AG04450 (cell line): ENCODE measurements around the gene SCRT2. TPM values are rescaled to one million over a fixed set of nuclear protein-coding genes. Genes with fewer than 3 reads are reported as not detected.

Experiments
- CTCF ChIA-PET: fragments of 300-600, 350-600 bp; formaldehyde crosslinking; extraction: SDS; loops from one replicate; lab custom pipeline; 2022; ENCODE audit warnings: antibody characterized with exemption, inconsistent platforms; lab: Charles Lee
- POLR2A ChIA-PET: fragments of 350-600 bp; formaldehyde crosslinking; extraction: SDS; loops from one replicate; lab custom pipeline; 2021; ENCODE audit warnings: antibody characterized with exemption, inconsistent platforms; lab: Yijun Ruan, JAX
- DNase-seq: peaks from one replicate; pipeline ENCODE4 v3.0.0-alpha.2; 2011; ENCODE audit warnings: low read depth, low spot score
- H3K27ac ChIP-seq: one replicate; pipeline ENCODE4 v1.5.1; 2012; ENCODE audit warnings: low read depth, low read length, control low read depth
- H3K27me3 ChIP-seq: one replicate; pipeline ENCODE4 v1.6.0; 2012; ENCODE audit warnings: low read length; ENCODE audit not compliant: control insufficient read depth, insufficient read depth
- H3K4me3 ChIP-seq: 2 replicates; pipeline ENCODE4 v1.5.1; 2011; ENCODE audit warnings: mild to moderate bottlenecking, low read depth, low read length, control low read depth
- H3K9me3 ChIP-seq: 2 replicates; pipeline ENCODE4 v1.5.1; 2012; ENCODE audit warnings: low read length; ENCODE audit not compliant: control insufficient read depth, insufficient read depth
- polyA plus RNA-seq: library from polyadenylated mRNA; depleted of rRNA; stranded (reverse); fragments of >200 nt; gene quantifications from 2 replicates; pipeline ENCODE4 v1.2.3, GENCODE V29; 2011
- TF ChIP-seq, protein P1 (sequence below): IDR thresholded peaks from 2 replicates; pipeline ENCODE4 v1.5.1; 2011; ENCODE audit warnings: low read depth, low read length, control low read depth, inconsistent platforms

SCRT2 gene
- polyA plus RNA-seq, 1 experiment = not detected

DNA sequence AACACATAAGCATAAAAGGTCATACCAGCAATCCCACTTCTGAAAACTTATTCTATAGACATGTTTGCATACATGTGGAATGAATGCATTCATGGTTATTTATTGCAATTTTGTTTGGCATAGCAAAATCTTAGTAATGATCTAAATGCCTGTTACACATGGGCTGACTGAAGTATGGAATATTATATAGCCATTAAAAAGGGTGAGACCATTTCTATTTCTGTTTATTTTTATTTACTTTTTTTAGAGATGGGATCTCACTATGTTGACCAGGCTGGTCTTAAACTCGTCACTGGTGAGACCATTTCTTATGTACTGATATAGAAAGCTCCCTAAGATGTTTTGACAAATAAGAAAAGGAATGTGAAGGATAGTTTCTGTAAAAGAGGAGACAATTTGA, 14.3 kb upstream of the SCRT2 start:
- no peaks in the 10 kb centered on the region for H3K9me3 ChIP-seq
- CTCF ChIA-PET = interaction anchor here (0.9 to 1.4 kb wide), 2 partner anchors 23 to 49 kb away, joined by 3 to 4 read pairs; no protein-coding TSS in a partner anchor
- no peak overlapping the region for H3K4me3 ChIP-seq
- DNase-seq = no peak
- TF ChIP-seq, protein P1, sequence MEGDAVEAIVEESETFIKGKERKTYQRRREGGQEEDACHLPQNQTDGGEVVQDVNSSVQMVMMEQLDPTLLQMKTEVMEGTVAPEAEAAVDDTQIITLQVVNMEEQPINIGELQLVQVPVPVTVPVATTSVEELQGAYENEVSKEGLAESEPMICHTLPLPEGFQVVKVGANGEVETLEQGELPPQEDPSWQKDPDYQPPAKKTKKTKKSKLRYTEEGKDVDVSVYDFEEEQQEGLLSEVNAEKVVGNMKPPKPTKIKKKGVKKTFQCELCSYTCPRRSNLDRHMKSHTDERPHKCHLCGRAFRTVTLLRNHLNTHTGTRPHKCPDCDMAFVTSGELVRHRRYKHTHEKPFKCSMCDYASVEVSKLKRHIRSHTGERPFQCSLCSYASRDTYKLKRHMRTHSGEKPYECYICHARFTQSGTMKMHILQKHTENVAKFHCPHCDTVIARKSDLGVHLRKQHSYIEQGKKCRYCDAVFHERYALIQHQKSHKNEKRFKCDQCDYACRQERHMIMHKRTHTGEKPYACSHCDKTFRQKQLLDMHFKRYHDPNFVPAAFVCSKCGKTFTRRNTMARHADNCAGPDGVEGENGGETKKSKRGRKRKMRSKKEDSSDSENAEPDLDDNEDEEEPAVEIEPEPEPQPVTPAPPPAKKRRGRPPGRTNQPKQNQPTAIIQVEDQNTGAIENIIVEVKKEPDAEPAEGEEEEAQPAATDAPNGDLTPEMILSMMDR = no peak
- H3K27me3 ChIP-seq = peaks cover 18% of the 10 kb centered on the region
- POLR2A ChIA-PET = no interaction called here
- H3K27ac ChIP-seq = no peak overlapping the region

DNA sequence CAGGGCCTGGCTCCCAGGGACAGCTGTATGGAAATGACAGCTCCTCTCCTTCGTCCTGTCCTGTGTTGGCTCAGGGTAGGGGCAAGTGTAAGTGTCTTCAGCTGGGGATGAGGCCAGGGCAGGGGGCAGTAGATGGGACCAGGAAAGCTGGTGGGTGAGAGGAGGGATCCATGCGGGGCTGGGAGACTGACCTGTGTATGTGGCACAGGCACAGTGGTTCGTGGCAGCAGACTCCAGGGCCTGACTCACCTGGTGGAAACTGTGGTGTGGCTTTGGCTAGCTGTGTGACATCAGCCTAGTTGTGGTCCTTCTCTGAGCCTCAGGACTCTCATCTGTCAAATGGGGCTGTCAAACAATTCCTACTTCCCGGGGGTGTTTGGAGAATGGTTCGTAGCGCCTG, 13.7 kb upstream of the SCRT2 start:
- POLR2A ChIA-PET = no interaction called here
- TF ChIP-seq, protein P1 = no peak
- Histone ChIP-seq H3K27me3 (peaks cover 18% of the 10 kb centered on the region), H3K4me3 (no peak overlapping the region), H3K27ac (no peak overlapping the region), H3K9me3 (no peaks in the 10 kb centered on the region)
- CTCF ChIA-PET = no interaction called here
- no peak for DNase-seq

DNA sequence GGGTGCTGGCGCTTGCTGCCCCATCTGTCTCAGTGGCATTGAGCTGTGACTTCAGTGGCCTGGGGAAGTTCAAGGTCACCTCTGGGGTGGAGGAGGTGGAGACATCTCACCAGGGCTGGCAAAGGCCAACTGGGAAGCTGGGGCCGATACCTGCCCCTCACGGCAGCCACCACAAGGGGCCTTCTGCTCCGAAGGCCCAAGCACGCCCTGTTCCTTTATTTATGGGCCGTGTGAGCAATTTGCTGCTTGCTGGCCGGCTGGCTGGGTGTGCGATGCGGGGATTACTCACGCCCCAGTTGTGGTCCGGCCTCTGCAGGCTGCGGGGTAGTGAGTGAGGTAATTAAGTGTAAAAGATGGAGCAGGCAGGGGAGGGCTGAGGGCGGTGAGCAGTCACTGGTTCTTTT, 13.2 kb upstream of the SCRT2 start:
- DNase-seq = no peak
- no peak overlapping the region for H3K27ac ChIP-seq
- H3K4me3 ChIP-seq = no peak overlapping the region
- ChIA-PET CTCF (no interaction called here), POLR2A (no interaction called here)
- TF ChIP-seq, protein P1 = no peak
- H3K9me3 ChIP-seq = no peaks in the 10 kb centered on the region
- H3K27me3 ChIP-seq = peaks cover 18% of the 10 kb centered on the region

DNA sequence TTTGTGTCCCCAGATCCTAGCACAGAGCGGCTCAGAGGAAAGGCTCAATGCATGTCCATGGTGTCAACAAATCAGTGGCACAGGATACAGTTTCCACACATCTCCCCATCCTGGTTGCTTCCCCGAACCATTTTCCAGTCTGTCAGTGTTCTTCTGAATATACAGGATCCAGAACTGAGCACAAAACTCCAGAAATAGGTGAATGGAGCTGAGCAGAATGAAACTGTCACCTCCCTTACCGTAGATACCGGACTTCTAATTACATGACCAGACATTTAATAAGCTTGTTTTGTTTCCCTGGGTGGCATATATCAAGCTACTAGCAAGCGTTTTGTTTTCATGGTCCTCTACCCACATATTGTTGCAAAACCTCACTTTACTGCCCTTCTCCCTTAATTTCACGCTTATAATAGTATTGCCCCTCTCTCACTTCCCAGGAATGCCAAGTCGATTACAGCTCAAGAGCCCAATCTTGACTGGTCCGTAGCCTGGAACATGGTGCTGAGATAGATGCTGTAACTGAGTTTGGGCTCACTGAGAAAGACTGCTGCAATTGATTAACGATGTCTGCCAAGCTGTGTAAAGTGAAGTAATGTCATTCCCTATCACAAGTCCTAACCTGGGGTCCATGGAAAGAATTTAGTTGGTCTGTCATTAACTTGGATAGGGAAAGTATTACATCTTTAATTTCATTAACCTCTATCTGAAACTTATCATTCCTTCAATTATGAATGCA, 12.0 kb upstream of the SCRT2 start:
- Histone ChIP-seq H3K27me3 (peaks cover 16% of the 10 kb centered on the region), H3K9me3 (no peaks in the 10 kb centered on the region), H3K4me3 (no peak overlapping the region), H3K27ac (no peak overlapping the region)
- no peak for DNase-seq
- CTCF ChIA-PET = no interaction called here
- TF ChIP-seq, protein P1 = no peak
- POLR2A ChIA-PET = no interaction called here

DNA sequence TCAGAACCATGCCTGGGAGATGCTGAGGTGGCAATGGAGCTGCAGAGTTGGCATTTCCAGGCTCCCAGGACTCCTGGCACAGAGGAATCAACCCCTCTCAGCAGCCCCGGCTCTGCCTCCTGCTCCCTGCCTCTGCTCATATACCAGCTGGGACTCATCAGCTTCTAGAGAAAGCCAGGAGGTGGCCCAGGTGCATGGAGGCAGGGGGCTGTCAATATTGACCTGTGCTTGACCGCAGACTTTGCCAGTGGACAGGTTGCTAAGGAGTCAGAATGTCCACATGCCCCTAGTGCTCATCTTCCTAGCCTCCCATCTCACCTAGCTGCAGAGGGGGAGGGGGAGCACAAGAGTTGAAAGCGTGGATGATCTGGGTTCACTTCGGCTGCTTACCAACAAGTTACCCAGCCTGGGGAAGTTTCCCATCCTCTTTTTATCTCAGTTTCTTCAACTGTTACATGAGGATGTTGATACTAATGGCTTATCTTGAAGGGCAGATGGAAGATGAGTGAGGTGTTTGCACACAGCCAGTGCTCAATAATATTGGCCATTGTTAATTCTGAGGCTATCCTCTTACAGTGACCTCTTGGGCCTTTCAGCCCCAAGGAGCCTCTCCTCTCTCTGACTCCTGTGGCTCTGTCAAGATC, 9.2 kb upstream of the SCRT2 start:
- DNase-seq = no peak
- Histone ChIP-seq H3K4me3 (no peak overlapping the region), H3K27me3 (peaks cover 16% of the 10 kb centered on the region), H3K9me3 (no peaks in the 10 kb centered on the region), H3K27ac (no peak overlapping the region)
- CTCF ChIA-PET = no interaction called here
- POLR2A ChIA-PET = no interaction called here
- TF ChIP-seq, protein P1 = no peak
